ENCODE results near the gene USP48.
"Not testable (repeated sequence)": the region's sequence is repeated elsewhere in the genome, so short reads cannot be mapped to it uniquely, and the experiment has no call there.

The USP48 gene

DNA sequence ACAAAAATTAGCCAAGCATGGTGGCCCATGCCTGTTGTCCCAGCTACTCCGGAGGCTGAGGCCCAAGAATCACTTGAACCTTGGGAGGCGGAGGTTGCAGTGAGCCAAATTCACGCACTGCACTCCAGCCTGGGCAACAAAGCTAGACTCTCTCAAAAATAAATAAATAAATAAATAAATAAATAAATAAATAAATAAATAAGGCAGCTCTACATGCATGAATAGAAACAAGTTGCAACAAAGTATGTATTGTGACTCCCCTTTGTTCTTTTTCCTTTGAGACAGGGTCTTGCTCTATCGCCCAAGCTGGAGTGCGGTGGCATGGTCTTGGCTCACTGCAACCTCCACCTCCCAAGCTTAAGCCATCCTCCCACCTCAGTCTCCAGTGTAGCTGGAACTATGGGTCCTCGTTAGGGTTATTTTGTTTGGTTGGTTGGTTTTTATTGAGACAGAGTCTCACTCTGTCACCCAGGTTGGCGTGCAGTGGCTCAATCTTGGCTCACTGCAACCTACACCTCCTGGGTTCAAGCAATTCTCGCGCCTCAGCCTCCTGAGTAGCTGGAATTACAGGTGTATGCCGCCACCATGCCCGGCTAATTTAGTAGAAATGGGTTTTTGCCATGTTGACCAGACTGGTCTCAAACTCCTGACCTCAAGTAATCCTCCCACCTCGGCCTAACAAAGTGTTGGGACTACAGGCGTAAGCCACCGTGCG is 8.0 kb downstream of the USP48 start:
- DNase-seq (ENCODE audit: low spot score): no peak

GRCh38 chr1:21773585-21773984 is 9.4 kb downstream of the USP48 start:
- no peak for DNase-seq (ENCODE audit: low spot score)

GRCh38 chr1:21771672-21772071 is 11.3 kb downstream of the USP48 start:
- not testable (repeated sequence) for DNase-seq (ENCODE audit: low spot score)

DNA sequence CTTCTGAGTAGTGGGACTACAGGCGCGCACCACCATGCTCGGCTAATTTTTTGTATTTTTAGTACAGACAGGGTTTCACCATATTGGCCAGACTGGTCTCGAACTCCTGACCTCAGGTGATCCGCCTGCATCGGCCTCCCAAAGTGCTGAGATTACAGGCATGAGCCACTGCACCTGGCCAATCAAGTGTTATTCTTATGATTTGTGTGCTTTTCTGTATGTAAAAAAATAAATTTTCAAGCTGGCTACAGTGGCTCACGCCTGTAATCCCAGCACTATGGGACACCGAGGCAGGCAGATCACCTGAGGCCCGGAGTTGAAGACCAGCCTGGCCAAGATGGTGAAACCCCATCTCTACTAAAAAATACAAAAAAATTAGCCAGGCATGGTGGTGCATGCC is 12.3 kb downstream of the USP48 start:
- not testable (repeated sequence) for DNase-seq (ENCODE audit: low spot score)

DNA sequence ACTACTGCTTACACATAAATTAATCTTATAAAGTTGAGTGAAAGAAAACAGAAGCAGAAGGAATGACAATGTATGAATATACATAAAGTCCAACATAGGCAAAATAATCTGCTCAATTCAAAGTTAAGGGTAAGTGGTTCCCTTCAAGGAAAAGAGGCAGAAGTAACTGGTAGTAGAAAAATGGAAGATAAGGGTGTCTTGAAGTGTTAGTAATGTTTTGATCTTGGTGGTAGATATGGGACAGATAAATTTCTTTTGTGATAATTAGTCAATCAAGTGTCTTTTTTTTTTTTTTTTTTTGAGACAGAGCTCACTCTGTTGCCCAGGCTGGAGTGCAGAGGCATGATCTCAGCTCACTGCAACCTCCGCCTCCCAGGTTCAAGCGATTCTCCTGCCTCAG is 12.7 kb downstream of the USP48 start:
- DNase-seq (ENCODE audit: low spot score): no peak

DNA sequence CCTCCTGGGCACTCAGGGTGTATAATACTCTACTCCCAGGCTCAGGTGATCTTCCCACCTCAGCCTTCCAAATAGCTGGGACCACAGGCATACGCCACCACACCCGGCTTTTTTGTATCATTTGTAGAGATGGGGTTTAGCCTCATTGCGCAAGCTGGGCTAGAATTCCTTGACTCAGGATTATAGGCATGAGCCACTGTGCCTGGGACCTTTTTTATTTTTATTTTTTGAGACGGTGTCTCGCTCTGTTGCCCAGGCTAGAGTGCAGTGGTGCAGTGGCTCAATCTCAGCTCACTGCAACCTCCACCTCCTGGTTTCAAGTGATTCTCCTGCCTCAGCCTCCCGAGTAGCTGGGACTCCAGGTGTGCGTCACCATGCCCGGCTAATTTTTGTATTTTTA is 15.8 kb downstream of the USP48 start:
- DNase-seq (ENCODE audit: low spot score): not testable (repeated sequence)

DNA sequence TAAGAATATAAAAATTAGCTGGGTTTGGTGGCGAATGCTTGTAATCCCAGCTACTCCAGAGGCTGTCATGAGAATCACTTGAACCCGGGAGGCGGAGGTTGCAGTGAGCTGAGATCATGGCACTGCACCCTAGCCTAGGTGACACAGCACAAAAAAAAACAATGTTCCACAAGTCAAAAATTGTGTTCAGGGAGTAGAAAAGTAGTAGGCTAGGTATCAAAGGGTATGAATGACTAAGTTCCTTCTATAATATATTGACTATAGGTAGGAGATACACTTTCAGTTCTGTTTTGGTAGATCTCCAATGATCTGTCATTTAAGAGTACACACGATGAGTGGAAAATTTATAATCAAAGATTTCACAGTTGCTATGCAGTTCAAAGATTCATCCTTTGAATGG is 16.7 kb downstream of the USP48 start:
- no peak for DNase-seq (ENCODE audit: low spot score)

DNA sequence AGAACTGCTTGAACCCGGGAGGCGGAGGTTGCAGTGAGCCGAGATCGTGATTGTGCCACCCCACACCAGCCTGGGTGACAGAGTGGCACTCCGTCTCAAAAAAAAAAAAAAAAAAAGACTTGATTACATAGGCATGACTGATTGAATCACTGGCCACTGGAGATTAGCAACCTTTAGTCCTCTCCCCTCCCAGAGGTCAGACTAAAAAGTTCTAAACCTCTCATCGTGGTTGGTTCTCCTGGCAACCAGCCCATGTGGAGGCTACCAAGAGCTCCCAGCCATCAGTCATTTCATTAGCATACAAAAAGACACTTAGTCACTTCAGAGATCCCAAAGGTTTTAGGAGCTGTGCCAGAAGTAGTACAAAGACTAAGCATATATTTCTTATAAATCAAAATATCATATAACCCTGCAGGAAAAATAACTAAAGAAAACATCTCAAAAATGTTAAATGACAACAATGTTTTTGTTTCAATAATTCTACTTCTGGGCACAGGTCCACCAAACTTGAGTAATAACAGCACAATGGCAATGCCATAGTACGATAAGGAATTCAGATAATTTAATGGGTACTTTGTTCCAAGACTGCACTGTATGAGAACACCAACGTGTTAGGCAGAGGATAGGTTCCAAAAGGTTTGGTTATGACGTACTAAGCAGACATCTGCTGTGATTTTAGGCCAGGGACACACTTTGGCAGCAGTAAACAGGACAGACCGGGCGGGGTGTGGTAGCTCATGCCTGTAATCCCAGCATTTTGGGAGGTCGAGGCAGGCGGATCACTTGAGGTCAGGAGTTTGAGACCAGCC is 18.1 kb downstream of the USP48 start:
- no peak for DNase-seq (ENCODE audit: low spot score)

- no peak for DNase-seq (ENCODE audit: low spot score)
These were observed 19.1 kb downstream of the USP48 start for GRCh38 chr1:21763694-21764419.

DNA sequence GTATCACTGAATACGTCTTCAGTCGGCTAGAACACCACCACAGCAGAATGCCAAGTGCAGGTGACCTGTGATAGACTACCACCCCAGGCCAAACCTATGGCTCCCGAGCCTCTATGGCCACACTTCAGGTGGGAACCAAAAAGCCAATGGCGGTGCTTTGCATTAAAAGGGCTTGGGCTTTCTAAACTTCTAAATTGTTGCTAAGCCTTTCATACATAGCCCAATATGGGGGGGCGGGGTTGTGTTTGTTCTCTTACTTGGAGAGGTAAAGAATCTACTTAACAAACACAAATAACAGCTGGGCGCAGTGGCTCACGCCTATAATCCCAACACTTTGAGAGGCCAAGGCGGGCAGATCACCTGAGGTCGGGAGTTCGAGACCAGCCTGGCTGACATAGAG is 19.7 kb downstream of the USP48 start:
- DNase-seq (ENCODE audit: low spot score): no peak

DNA sequence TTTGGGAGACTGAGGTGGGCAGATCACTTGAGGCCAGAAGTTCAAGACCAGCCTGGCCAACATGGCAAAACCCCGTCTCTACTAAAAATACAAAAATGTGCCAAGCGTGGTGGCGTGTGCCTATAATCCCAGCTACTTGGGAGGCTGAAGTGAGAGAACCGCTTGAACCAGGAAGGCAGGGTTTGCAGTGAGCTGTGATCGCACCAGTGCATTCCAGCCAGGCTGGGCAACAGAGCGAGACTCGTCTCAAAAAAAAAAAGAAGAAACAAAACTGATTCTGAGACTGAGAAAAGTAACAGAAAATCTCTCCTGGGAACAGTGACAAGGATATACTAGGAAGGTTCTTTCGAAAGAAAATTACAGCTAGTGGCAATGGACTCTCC is 20.9 kb downstream of the USP48 start:
- DNase-seq (ENCODE audit: low spot score): no peak

DNA sequence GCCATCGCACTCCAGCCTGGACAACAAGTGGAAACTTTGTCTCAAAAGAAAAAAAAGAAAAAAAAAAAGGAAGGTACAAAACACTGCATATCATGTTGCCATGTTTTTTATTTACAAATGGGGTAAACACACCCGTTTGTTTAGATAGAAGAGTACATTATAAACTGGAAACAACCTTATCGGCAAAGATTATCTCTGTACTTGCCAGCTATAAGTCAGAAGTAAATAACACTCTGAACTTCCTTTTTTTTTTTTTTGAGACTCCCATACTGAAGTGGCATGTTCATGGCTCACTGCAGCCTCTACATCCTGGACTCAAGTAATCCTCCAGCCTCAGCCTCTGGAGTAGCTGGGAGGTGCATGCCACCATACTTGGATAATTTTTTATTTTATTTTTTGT is 21.9 kb downstream of the USP48 start:
- no peak for DNase-seq (ENCODE audit: low spot score)

DNA sequence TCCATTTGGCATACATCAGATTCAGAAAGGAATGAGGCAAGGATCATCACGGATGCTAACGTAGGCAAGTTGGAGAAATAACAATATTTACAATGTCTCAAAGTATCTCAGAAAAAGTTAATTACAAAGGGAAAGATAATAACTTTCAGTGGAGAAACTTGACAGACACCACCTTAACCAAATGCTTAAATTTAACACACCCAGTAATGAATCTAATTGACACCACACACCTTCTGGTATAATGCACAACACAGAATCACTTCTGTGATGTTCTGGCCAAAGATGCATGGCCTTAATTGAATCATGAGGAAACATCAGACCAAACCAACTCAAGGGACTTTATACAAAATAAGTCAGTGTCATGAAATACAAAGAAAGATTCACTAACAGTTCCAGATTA is 23.1 kb downstream of the USP48 start:
- DNase-seq (ENCODE audit: low spot score): no peak

- DNase-seq (ENCODE audit: low spot score): no peak
These were observed 23.8 kb downstream of the USP48 start for GRCh38 chr1:21759182-21759581.

DNA sequence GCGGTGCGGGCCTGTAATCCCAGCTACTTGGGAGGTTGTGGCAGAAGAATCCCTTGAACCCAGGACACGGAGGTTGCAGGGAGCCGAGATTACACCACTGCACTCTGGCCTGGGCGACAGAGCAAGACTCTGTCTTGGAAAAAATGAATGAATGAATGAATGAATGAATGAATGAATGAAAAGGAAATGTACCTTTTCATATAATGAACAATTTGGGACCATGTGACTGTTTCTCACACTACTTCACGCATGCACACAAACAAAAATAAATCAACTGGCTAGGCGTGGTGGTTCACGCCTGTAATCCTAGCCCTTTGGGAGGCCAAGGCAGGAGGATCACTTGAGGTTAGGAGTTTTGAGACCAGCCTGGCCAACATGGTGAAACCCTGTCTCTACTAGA is 24.3 kb downstream of the USP48 start:
- DNase-seq (ENCODE audit: low spot score): no peak

DNA sequence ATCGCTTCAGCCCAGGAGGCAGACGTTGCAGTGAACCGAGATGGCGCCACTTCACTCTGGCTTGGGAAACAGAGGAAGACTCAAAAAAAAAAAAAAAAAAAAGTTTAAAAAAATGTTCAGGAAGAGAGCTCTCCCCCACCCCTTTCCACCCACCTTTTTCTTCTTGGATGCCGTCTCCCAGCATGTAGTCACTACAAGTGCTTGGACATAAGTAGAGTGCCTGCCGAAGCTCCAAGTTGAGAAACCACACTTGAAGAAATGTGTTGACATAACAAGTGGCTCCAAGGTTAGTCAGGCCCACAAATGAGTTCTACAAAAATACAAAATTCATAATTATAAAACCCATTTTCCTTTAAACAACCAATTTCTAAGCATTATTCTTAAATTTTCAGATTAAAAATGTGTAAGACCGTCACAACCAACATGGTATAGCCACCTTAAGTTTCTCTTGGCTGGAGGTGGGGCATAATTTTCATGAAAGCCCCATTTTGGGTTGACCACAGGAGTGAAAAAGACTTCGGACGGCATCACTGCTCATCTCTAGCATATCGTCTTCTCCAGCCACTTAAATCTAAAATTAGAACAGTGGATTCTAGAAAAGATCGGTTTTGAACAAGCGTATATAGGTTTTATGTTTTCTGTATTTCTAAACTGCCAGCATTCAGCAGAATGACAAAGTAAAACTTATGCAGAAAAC is 26.4 kb downstream of the USP48 start:
- no peak for DNase-seq (ENCODE audit: low spot score)

- no peak for DNase-seq (ENCODE audit: low spot score)
These were observed 27.9 kb downstream of the USP48 start for GRCh38 chr1:21755067-21755466.

GRCh38 chr1:21754583-21754982 is 28.4 kb downstream of the USP48 start:
- DNase-seq (ENCODE audit: low spot score): no peak

DNA sequence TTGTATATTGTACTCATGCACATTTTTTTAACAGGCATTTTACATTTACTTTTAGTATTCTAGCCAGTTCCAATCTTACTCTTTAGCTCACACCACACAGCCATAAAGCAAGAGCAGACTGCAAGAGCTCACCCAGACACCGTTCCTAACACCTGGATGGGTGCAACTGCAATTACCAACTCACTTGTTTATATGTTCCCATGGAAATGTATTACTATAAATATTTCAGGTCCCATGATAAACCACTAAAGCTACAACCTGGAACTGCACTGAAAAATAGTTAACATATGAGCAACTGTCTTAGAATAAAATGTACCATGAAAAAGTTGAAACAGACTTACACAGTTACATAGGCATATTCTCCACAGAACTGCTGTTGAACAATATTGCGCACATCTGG is 30.8 kb downstream of the USP48 start:
- DNase-seq (ENCODE audit: low spot score): no peak

DNA sequence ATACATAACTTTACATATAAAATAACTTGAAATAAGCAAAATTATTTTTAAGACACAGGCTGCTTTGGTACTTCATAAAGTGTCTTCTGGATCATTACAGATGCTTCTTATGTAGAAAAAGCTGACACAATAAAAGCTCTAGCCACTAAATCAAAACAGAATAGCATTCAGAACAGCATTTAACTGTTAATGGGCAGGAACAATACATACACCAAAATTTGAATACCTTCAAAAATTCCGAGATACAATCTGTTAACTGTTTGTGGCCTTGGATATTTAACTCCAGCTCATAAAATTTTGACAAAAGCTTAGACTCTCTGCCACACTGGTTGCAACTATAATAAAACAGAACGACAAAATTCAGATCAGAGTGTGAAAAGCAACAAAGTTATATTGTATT is 31.7 kb downstream of the USP48 start:
- no peak for DNase-seq (ENCODE audit: low spot score)

DNA sequence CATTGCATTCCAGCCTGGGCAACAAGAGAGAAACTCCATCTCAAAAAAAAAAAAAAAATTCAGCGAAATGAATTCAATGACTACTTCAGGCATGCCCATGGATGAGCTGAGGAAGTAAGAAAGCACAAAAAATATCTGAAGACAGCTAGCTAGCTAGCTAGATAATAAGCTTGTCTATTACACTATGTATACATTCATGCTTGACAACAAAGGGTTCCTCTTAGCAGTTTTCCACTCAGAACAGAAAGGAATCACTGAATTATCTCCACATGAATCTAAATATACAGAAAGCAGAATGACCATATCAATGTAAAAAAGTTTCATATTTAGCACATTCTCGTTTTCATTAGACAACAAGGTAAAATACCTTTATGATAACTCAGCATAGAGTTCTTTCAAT is 32.1 kb downstream of the USP48 start:
- DNase-seq (ENCODE audit: low spot score): no peak

GRCh38 chr1:21749859-21750468 is 33.0 kb downstream of the USP48 start:
- DNase-seq (ENCODE audit: low spot score): no peak

All from HuH-7.5 (cell line).